Measurements from ENCODE around the gene MED25.

Gene MED25

GRCh38 chr19:49859682-49860335 lies 41.7 kb downstream of the MED25 start:
- peak; percentile 1 for DNase-seq

GRCh38 chr19:49860336-49861102 lies 42.4 kb downstream of the MED25 start:
- no peak for DNase-seq

GRCh38 chr19:49861107-49861506 lies 43.0 kb downstream of the MED25 start:
- DNase-seq, result no peak

GRCh38 chr19:49861541-49862378 lies 43.7 kb downstream of the MED25 start:
- no peak for DNase-seq

- DNase-seq, result no peak
Observed at GRCh38 chr19:49862391-49863253, 44.5 kb downstream of the MED25 start.

GRCh38 chr19:49863254-49863934 lies 45.3 kb downstream of the MED25 start:
- DNase-seq, result no peak

GRCh38 chr19:49863935-49864320 lies 45.8 kb downstream of the MED25 start:
- DNase-seq, result no peak

GRCh38 chr19:49864890-49865289 lies 46.8 kb downstream of the MED25 start:
- DNase-seq, result no peak

- peak; percentile 91 for DNase-seq
Observed at GRCh38 chr19:49866933-49867782, 49.1 kb downstream of the MED25 start, which contains the start of gene PNKP. PNKP (minus strand) TSS chr19:49867576; CDS start chr19:49867204, 372 bp downstream.

GRCh38 chr19:49869009-49869483 lies 51.0 kb downstream of the MED25 start:
- no peak for DNase-seq

GRCh38 chr19:49869484-49870308 lies 51.6 kb downstream of the MED25 start:
- peak; percentile 90 for DNase-seq

- DNase-seq, result no peak
Observed at GRCh38 chr19:49870309-49870901, 52.3 kb downstream of the MED25 start.

GRCh38 chr19:49871349-49871985 lies 53.4 kb downstream of the MED25 start:
- DNase-seq, result no peak

- DNase-seq, result no peak
Observed at GRCh38 chr19:49872245-49873128, 54.4 kb downstream of the MED25 start.

GRCh38 chr19:49873129-49873521 lies 55.0 kb downstream of the MED25 start:
- no peak for DNase-seq

- DNase-seq, result no peak
Observed at GRCh38 chr19:49873834-49874233, 55.7 kb downstream of the MED25 start.

- no peak for DNase-seq
Observed at GRCh38 chr19:49874503-49875157, 56.5 kb downstream of the MED25 start.

Measured in CD4-positive, alpha-beta T cell treated with Interleukin-6 for 4 hours (primary cell).